ENCODE data around the gene LRTM2.

DNA sequence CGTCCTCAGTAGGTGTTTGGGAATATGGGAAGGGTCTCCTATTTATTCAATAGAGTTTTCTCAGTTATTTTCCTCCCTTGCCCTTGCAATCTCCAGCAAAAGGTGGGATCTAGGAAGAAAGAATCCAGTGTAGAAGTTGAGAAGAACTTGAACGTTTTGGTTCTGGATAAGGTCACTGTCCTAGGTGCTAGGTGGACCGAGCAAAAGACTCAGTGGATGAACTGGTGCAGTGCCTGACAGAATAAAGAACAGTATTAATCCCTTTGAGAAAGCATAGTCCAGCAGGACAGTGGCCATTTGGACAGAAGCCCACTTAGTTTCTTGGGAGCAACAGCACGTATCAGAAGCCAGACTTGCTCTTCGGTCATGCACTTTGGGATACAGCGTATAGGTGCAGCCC is 32.7 kb upstream of the LRTM2 start:
- TF ChIP-seq, protein P1, sequence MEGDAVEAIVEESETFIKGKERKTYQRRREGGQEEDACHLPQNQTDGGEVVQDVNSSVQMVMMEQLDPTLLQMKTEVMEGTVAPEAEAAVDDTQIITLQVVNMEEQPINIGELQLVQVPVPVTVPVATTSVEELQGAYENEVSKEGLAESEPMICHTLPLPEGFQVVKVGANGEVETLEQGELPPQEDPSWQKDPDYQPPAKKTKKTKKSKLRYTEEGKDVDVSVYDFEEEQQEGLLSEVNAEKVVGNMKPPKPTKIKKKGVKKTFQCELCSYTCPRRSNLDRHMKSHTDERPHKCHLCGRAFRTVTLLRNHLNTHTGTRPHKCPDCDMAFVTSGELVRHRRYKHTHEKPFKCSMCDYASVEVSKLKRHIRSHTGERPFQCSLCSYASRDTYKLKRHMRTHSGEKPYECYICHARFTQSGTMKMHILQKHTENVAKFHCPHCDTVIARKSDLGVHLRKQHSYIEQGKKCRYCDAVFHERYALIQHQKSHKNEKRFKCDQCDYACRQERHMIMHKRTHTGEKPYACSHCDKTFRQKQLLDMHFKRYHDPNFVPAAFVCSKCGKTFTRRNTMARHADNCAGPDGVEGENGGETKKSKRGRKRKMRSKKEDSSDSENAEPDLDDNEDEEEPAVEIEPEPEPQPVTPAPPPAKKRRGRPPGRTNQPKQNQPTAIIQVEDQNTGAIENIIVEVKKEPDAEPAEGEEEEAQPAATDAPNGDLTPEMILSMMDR (IDR thresholded peaks at IDR 0.05; ENCODE audit: insufficient read depth, low read length) = no peak
- TF ChIP-seq, protein P2, sequence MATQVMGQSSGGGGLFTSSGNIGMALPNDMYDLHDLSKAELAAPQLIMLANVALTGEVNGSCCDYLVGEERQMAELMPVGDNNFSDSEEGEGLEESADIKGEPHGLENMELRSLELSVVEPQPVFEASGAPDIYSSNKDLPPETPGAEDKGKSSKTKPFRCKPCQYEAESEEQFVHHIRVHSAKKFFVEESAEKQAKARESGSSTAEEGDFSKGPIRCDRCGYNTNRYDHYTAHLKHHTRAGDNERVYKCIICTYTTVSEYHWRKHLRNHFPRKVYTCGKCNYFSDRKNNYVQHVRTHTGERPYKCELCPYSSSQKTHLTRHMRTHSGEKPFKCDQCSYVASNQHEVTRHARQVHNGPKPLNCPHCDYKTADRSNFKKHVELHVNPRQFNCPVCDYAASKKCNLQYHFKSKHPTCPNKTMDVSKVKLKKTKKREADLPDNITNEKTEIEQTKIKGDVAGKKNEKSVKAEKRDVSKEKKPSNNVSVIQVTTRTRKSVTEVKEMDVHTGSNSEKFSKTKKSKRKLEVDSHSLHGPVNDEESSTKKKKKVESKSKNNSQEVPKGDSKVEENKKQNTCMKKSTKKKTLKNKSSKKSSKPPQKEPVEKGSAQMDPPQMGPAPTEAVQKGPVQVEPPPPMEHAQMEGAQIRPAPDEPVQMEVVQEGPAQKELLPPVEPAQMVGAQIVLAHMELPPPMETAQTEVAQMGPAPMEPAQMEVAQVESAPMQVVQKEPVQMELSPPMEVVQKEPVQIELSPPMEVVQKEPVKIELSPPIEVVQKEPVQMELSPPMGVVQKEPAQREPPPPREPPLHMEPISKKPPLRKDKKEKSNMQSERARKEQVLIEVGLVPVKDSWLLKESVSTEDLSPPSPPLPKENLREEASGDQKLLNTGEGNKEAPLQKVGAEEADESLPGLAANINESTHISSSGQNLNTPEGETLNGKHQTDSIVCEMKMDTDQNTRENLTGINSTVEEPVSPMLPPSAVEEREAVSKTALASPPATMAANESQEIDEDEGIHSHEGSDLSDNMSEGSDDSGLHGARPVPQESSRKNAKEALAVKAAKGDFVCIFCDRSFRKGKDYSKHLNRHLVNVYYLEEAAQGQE (IDR thresholded peaks at IDR 0.05; ENCODE audit: insufficient replicate concordance, low read depth) = peak; percentile 47
- TF ChIP-seq POLR2AphosphoS5 (IDR thresholded peaks at IDR 0.05; ENCODE audit: low read depth) (no peak), SPI1 (IDR thresholded peaks at IDR 0.05; ENCODE audit: borderline replicate concordance, low read depth) (no peak), GABPA (IDR thresholded peaks at IDR 0.05; ENCODE audit: low read depth) (no peak)

All from HL-60 (cell line).